Measurements from ENCODE around the gene PPP1R3D. TPM values are rescaled to one million over a fixed set of nuclear protein-coding genes. Genes with fewer than 3 reads are reported as not detected.

The PPP1R3D gene, protein sequence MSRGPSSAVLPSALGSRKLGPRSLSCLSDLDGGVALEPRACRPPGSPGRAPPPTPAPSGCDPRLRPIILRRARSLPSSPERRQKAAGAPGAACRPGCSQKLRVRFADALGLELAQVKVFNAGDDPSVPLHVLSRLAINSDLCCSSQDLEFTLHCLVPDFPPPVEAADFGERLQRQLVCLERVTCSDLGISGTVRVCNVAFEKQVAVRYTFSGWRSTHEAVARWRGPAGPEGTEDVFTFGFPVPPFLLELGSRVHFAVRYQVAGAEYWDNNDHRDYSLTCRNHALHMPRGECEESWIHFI
- 3.2 and 4.5 TPM in 2 replicates for total RNA-seq (2014; rRNA removed; shearing (Covaris generic))
- total RNA-seq (2022), result 4.9 and 5.1 TPM in 2 replicates
- percentile 54 among the genes with signal in this experiment for Bru-seq, nascent RNA
- percentile 45 among the genes with signal in this experiment for BruChase-seq, experiment 1, labeled RNA remaining after a 6-hour chase
- percentile 65 among the genes with signal in this experiment for BruChase-seq, experiment 2, labeled RNA remaining after a 2-hour chase
- long read RNA-seq, transcript PPP1R3D-201 (1 exons, 3,630 nt), result major isoform, 5 of 5 reads
- long read RNA-seq, partial matches to known transcripts, result 0 of 5 reads
- long read RNA-seq, other reads (novel, unspliced or antisense), result 0 of 5 reads

DNA sequence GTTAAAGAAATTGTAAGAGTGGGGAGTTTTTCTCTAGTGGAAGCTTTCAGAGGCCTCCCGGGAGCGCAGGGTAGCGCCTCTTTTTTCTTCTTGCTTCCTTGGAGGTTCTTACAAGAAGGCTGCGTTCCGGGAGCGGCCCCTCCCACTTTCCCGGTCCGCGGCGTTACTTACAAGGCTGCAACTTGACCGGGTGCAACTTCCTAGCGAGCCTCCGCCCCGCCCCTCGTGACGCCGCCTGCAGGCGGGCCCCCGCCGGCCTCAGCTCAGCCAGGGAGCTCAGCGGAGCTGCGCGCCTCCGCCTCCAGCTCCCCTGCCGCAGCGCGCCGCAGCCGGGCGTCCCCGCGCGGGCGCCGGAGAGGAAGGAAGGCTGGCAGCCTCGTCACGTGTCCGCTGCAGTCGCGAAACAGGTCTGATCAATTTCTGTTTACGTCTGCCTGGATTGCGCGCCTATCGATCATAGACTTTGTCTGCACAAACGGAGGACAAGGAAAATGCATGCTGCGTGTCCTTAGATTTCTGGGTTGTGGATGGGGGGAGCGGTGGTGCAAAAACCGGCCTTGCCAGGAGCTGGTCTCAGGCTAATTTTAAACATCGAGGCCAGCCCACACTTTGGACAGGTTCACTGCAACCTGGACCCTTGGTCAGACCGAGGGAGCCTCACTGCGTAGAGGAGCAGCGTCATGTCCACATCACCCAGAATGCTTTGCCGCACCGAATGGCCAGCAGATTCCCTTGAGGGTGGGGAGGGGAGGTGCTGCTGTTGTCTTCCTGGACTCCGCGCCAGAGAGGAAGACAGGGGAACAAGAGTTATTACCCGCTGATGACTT is at the start of gene PPP1R3D, which contains the start of gene FAM217B:
TSS of gene PPP1R3D (minus strand) at position 177 of the 827 bp plus-strand sequence. CDS start 374 bp downstream, outside the sequence.
TSS of gene FAM217B (plus strand) at position 261 of the 827 bp plus-strand sequence. CDS start 3,555 bp downstream, outside the sequence.
- Histone ChIP-seq H3K4me1 (ENCODE audit: insufficient read depth, low read length, poor library complexity, severe bottlenecking) (peaks cover 25% of the 10 kb centered on the region), H3K9me2 (ENCODE audit: insufficient read depth, low read length) (no peaks in the 10 kb centered on the region), H3K36me3 (ENCODE audit: insufficient read depth, low read length) (peaks cover 32% of the 10 kb centered on the region), H3K4me3 (ENCODE audit: low read depth, low read length, poor library complexity, severe bottlenecking) (peak within 1 kb of the TSS; percentile 92), H2AFZ (ENCODE audit: low read length) (peak within 1 kb of the TSS; percentile 98), H3K79me2 (ENCODE audit: insufficient read depth, low read depth, low read length) (peaks cover 13% of the 10 kb centered on the region), H4K20me1 (ENCODE audit: insufficient read depth, low read length) (no peaks in the 10 kb centered on the region; the same call in 1 of the 2 replicates), H3K9me3 (ENCODE audit: low read length) (no peaks in the 10 kb centered on the region), H3K27ac (ENCODE audit: low read depth, low read length, poor library complexity, severe bottlenecking) (peak within 1 kb of the TSS; percentile 82), H3K4me2 (ENCODE audit: low read length) (peak within 1 kb of the TSS; percentile 99)
- DNase-seq (ENCODE audit: low spot score), result peak; percentile 92
- ChIA-PET POLR2A (interaction anchor here (1.4 to 1.7 kb wide), 4 partner anchors 9 to 22 kb away, joined by 3 to 9 read pairs (median 6); no protein-coding TSS in a partner anchor), CTCF (ENCODE audit: unreplicated experiment) (interaction anchor here (1.2 kb wide), 1 partner anchor 15 kb away, joined by 3 read pairs; no protein-coding TSS in a partner anchor)
- BruUV-seq (replicated peaks), result no TSS peak
- TF ChIP-seq, protein P1, sequence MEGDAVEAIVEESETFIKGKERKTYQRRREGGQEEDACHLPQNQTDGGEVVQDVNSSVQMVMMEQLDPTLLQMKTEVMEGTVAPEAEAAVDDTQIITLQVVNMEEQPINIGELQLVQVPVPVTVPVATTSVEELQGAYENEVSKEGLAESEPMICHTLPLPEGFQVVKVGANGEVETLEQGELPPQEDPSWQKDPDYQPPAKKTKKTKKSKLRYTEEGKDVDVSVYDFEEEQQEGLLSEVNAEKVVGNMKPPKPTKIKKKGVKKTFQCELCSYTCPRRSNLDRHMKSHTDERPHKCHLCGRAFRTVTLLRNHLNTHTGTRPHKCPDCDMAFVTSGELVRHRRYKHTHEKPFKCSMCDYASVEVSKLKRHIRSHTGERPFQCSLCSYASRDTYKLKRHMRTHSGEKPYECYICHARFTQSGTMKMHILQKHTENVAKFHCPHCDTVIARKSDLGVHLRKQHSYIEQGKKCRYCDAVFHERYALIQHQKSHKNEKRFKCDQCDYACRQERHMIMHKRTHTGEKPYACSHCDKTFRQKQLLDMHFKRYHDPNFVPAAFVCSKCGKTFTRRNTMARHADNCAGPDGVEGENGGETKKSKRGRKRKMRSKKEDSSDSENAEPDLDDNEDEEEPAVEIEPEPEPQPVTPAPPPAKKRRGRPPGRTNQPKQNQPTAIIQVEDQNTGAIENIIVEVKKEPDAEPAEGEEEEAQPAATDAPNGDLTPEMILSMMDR (conservative IDR thresholded peaks at IDR 0.05; ENCODE audit: low read length), result peak; percentile 34; the same call in 1 of the 2 replicates
- TF ChIP-seq EZH2phosphoT487 (IDR thresholded peaks at IDR 0.05; ENCODE audit: borderline replicate concordance, low read depth, low read length), result no peak
- intact Hi-C loops (cut with micrococcal nuclease; ENCODE audit: unreplicated experiment), result loop anchor here (10.0 kb wide), 1 partner anchor 464 kb away; no protein-coding TSS in a partner anchor

DNA sequence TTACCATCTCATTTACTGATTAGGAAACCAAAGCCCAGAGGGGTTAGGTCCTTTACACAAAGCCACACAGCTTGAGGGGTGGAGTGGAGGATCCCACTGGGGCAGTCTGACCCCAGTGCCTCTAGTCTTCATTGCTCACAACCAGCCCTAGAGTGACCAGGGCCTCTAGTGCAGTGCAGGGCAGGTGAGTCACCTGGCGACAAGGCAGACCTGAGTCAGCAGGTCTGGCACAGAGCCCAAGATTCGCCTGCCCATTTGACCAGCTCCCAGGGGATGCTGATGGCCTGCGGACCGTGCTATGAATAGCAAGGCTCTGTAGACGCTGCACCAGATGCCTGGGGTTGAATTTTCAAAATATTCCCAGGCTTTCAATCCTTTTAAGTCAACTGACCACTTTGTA is 48.0 kb upstream of the PPP1R3D start:
- Histone ChIP-seq H3K27ac (ENCODE audit: low read depth, low read length, poor library complexity, severe bottlenecking) (no peak overlapping the region), H3K4me2 (ENCODE audit: low read length) (no peak overlapping the region), H3K4me1 (ENCODE audit: insufficient read depth, low read length, poor library complexity, severe bottlenecking) (no peaks in the 10 kb centered on the region), H3K9me2 (ENCODE audit: insufficient read depth, low read length) (no peaks in the 10 kb centered on the region), H3K79me2 (ENCODE audit: insufficient read depth, low read depth, low read length) (no peaks in the 10 kb centered on the region), H4K20me1 (ENCODE audit: insufficient read depth, low read length) (no peaks in the 10 kb centered on the region), H3K9me3 (ENCODE audit: low read length) (no peaks in the 10 kb centered on the region), H3K4me3 (ENCODE audit: low read depth, low read length, poor library complexity, severe bottlenecking) (no peak overlapping the region), H3K36me3 (ENCODE audit: insufficient read depth, low read length) (no peaks in the 10 kb centered on the region), H2AFZ (ENCODE audit: low read length) (no peak overlapping the region)
- TF ChIP-seq EZH2phosphoT487 (IDR thresholded peaks at IDR 0.05; ENCODE audit: borderline replicate concordance, low read depth, low read length), result no peak
- TF ChIP-seq, protein P1 (conservative IDR thresholded peaks at IDR 0.05; ENCODE audit: low read length), result no peak
- no peak for DNase-seq (ENCODE audit: low spot score)
- no TSS peak for BruUV-seq (replicated peaks)
- ChIA-PET POLR2A (no interaction called here), CTCF (ENCODE audit: unreplicated experiment) (no interaction called here)
- intact Hi-C loops (cut with micrococcal nuclease; ENCODE audit: unreplicated experiment), result no loop called here
